C4-2B (cell line): Measurements from ENCODE around the gene SEMA5A.

Experiments used
- CTCF ChIP-seq: fragments of 450-650 bp; conservative IDR thresholded peaks from 2 replicates; pipeline ENCODE4 v1.5.1; 2017; ENCODE audit warnings: mild to moderate bottlenecking
- ZFX ChIP-seq: fragments of 450-650 bp; IDR thresholded peaks from 2 replicates; pipeline ENCODE4 v1.6.1; 2017

- TF ChIP-seq CTCF (no peak), ZFX (no peak)
Observed at GRCh38 chr5:9453480-9454011, 92.3 kb downstream of the SEMA5A start.
